ENCODE results near the gene GIMAP4. TPM values are rescaled to one million over a fixed set of nuclear protein-coding genes. Genes with fewer than 3 reads are reported as not detected.
"Not testable (repeated sequence)": the region's sequence is repeated elsewhere in the genome, so short reads cannot be mapped to it uniquely, and the experiment has no call there.

The GIMAP4 gene
- total RNA-seq (10 to 100 TPM in 3 of 7 donors, 1 to 10 TPM in 4; 5.4 to 18.8 (median 9.6) TPM), polyA plus RNA-seq (10 to 100 TPM; 19.7 to 59.3 TPM)
- long read RNA-seq, donor 1, transcript GIMAP4-201 (3 exons, 2,060 nt) = major isoform, 32 of 34 reads
- long read RNA-seq, donor 1, partial matches to known transcripts = 0 of 34 reads
- long read RNA-seq, donor 1, other reads (novel, unspliced or antisense) = 1 of 34 reads
- long read RNA-seq, donor 2, partial matches to known transcripts = 0 of 4 reads
- long read RNA-seq, donor 2, other reads (novel, unspliced or antisense) = 0 of 4 reads
- long read RNA-seq, donor 3, transcript GIMAP4-201 (3 exons, 2,060 nt) = major isoform, 9 of 9 reads
- long read RNA-seq, donor 3, partial matches to known transcripts = 0 of 9 reads
- long read RNA-seq, donor 3, other reads (novel, unspliced or antisense) = 0 of 9 reads

- intact Hi-C loops (cut with DNase I) = loop anchor here in 1 of 4 donors (5.0 kb wide), 1 partner anchor 1000 kb away; no protein-coding TSS in a partner anchor
- DNase-seq = no peak
- Histone ChIP-seq H3K27ac (no peak within 1 kb of the TSS), H3K4me1 (ENCODE audit: insufficient read depth) (no peaks in the 10 kb centered on the region), H3K27me3 (no peaks in the 10 kb centered on the region), H3K36me3 (no peaks in the 10 kb centered on the region), H3K4me3 (peak within 1 kb of the TSS; percentile 17), H3K9me3 (no peaks in the 10 kb centered on the region)
- 57 to 75% (median 70%) methylated on average over 9 of the region's 9 CpGs for WGBS, 3 donors
- no peak for TF ChIP-seq POLR2A (IDR thresholded peaks at IDR 0.05)
Measured at GRCh38 chr7:150567169-150567568, at the start of gene GIMAP4. Gene GIMAP4 (plus strand): TSS chr7:150567390. CDS start chr7:150569902, 2,512 bp downstream.

DNA sequence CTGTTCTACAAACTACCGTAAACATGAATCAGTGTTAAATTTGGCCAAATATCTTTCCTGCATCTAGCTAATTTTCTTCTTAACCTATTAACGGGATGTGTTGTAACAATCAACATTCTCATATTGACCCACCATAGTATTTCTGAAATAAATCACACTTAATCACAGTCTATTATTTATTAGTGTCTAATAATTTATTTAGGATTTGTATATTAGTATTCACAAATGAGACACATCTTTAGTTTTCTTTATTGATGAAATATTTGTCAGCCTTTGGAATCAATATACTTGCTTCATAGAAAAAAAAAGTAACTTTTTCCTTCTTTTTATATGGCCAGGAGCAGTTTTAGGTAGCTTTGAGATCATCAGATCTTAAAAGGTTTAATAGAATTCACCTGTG is 47.9 kb upstream of the GIMAP4 start:
- H3K27ac ChIP-seq = no peak overlapping the region
- H3K9me3 ChIP-seq = no peaks in the 10 kb centered on the region
- no peaks in the 10 kb centered on the region for H3K36me3 ChIP-seq
- intact Hi-C loops (cut with DNase I) = no loop called here
- H3K4me1 ChIP-seq (ENCODE audit: insufficient read depth) = no peaks in the 10 kb centered on the region
- DNase-seq = no peak
- TF ChIP-seq, protein P1, sequence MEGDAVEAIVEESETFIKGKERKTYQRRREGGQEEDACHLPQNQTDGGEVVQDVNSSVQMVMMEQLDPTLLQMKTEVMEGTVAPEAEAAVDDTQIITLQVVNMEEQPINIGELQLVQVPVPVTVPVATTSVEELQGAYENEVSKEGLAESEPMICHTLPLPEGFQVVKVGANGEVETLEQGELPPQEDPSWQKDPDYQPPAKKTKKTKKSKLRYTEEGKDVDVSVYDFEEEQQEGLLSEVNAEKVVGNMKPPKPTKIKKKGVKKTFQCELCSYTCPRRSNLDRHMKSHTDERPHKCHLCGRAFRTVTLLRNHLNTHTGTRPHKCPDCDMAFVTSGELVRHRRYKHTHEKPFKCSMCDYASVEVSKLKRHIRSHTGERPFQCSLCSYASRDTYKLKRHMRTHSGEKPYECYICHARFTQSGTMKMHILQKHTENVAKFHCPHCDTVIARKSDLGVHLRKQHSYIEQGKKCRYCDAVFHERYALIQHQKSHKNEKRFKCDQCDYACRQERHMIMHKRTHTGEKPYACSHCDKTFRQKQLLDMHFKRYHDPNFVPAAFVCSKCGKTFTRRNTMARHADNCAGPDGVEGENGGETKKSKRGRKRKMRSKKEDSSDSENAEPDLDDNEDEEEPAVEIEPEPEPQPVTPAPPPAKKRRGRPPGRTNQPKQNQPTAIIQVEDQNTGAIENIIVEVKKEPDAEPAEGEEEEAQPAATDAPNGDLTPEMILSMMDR (IDR thresholded peaks at IDR 0.05) = no peak
- TF ChIP-seq EP300 (IDR thresholded peaks at IDR 0.05) (no peak), POLR2A (IDR thresholded peaks at IDR 0.05) (no peak)
- 43 to 89% (median 61%) methylated on average over 2 of the region's 2 CpGs for WGBS, 3 donors
- H3K27me3 ChIP-seq = no peaks in the 10 kb centered on the region
- no peak overlapping the region for H3K4me3 ChIP-seq

GRCh38 chr7:150520145-150520544 is 47.0 kb upstream of the GIMAP4 start:
- Histone ChIP-seq H3K4me3 (no peak overlapping the region), H3K27me3 (no peaks in the 10 kb centered on the region), H3K4me1 (ENCODE audit: insufficient read depth) (no peaks in the 10 kb centered on the region), H3K27ac (no peak overlapping the region), H3K9me3 (no peaks in the 10 kb centered on the region), H3K36me3 (no peaks in the 10 kb centered on the region)
- 81 to 87% (median 82%) methylated on average over 8 of the region's 8 CpGs for WGBS, 3 donors
- TF ChIP-seq EP300 (IDR thresholded peaks at IDR 0.05) (no peak), POLR2A (IDR thresholded peaks at IDR 0.05) (no peak)
- TF ChIP-seq, protein P1 (IDR thresholded peaks at IDR 0.05) = no peak
- DNase-seq = no peak
- intact Hi-C loops (cut with DNase I) = no loop called here

DNA sequence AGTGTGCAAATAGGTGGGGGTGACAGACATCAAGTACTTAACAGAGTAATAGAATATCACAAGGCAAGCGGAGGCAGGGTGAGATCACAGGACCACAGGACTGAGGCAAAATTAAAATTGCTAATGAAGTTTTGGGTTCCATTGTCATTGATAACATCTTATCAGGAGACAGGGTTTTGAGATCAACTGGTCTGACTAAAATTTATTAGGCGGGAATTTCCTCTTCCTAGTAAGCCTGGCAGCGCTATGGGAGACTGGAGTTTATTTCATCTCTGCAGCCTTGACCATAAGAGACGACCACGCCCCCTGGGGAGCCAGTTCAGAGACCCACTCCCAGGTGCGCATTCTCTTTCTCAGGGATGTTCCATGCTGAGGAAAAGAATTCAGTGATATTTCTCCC is 44.3 kb upstream of the GIMAP4 start:
- H3K4me3 ChIP-seq; H3K36me3 ChIP-seq; H3K9me3 ChIP-seq; DNase-seq; intact Hi-C loops (cut with DNase I); H3K4me1 ChIP-seq (ENCODE audit: insufficient read depth); H3K27me3 ChIP-seq; H3K27ac ChIP-seq: not testable (repeated sequence)
- WGBS, 3 donors = 58 to 68% (median 62%) methylated on average over 6 of the region's 6 CpGs

- Histone ChIP-seq H3K9me3 (no peaks in the 10 kb centered on the region), H3K4me1 (ENCODE audit: insufficient read depth) (no peaks in the 10 kb centered on the region), H3K27ac (no peak overlapping the region), H3K27me3 (no peaks in the 10 kb centered on the region), H3K36me3 (no peaks in the 10 kb centered on the region), H3K4me3 (no peak overlapping the region)
- WGBS, 3 donors = 31 to 73% (median 69%) methylated on average over 2 of the region's 2 CpGs
- intact Hi-C loops (cut with DNase I) = no loop called here
- TF ChIP-seq EP300 (IDR thresholded peaks at IDR 0.05) (no peak), POLR2A (IDR thresholded peaks at IDR 0.05) (no peak)
- TF ChIP-seq, protein P1 (IDR thresholded peaks at IDR 0.05) = no peak
- DNase-seq = no peak
Measured at GRCh38 chr7:150524018-150524417, 43.2 kb upstream of the GIMAP4 start.
